NCI-H146 (cell line): ENCODE results near the gene MED29.

Experiments used
- DNase-seq: peaks from one replicate; lab custom pipeline; 2025; lab: John Stamatoyannopoulos, UW

The MED29 gene

DNA sequence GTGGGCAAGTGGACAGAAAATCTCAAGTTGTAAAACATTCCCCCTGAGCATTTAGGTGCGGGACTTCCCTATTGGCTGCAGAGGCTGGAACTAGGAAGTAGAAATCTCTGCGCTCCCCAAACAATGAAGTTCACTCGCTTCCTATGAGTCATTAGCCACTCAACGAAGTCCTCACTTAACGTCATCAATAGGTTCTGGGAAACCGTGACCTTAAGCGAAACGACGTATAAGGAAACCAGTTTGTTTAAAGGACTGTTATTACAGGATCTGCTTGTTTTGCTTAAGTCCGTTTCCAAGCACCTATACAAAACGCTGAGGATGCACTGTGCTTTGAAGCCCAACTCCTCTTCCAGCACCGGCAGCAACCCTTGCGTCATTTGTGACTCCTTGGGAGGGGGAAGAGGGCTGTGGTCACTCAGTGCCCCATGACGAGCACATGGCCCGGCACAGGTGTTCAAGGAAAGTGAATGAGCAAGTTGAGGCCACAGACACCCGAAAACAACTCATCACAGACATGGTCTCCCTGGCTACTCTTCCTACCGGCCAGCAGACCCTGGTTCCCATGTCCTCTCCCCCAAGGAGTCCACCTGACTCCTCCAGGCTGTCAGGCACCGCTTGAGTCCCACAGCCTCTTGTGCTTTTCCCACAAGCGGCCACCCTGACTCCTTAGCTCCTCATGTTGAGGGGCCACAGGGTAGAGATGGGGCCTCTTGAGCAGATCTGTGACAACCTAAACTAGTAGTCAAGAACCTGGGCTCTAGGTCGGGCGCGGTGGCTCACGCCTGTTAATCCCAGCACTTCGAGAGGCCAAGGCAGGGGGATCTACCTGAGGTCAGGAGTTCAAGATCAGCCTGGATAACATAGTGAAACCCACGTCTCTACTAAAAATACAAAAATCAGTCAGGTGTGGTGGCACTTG is 39.8 kb downstream of the MED29 start:
- DNase-seq: no peak

DNA sequence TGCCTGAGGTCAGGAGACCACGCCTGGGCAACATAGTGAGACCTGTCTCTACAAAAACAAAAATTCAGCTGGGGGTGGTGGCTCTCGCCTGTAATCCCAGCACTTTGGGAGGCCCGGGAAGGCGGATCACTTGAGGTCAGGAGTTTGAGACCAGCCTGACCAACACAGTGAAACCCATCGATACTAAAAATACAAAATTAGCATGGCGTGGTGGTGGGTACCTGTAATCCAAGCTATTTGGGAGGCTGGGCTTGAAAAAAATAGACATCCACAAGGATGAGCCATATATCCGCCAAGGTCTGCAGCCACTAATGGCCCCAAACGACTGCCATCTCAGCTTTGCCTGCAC is 41.5 kb downstream of the MED29 start:
- no peak for DNase-seq

DNA sequence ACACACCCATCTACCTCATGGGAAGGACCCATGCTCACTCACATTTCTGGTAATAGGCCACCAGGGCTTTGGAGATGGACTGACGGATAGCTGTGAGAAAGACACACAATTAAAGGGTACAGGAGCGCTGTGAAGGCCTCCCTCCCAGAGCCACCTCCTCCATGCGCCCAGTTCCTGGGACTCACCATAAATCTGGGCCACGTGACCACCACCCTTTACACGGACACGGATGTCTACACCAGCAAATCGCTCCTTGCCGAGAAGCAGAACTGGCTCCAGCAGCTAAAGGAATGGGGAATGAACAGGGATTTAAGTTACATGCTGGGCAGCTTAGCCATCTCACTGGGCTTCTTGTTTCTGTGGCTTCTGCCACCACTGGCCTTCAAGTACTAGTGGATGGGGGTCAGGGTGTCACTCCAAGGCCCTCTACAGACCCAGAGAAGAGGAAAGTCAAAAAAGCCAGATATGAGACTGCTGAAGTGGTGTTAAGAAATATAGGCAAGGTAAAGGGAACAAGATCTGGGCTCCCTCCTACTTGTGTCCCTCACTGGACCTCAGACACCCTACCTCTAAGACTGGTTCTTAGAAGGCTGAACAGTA is 42.4 kb downstream of the MED29 start:
- no peak for DNase-seq

GRCh38 chr19:39434123-39435076 is 43.2 kb downstream of the MED29 start:
- DNase-seq: no peak

DNA sequence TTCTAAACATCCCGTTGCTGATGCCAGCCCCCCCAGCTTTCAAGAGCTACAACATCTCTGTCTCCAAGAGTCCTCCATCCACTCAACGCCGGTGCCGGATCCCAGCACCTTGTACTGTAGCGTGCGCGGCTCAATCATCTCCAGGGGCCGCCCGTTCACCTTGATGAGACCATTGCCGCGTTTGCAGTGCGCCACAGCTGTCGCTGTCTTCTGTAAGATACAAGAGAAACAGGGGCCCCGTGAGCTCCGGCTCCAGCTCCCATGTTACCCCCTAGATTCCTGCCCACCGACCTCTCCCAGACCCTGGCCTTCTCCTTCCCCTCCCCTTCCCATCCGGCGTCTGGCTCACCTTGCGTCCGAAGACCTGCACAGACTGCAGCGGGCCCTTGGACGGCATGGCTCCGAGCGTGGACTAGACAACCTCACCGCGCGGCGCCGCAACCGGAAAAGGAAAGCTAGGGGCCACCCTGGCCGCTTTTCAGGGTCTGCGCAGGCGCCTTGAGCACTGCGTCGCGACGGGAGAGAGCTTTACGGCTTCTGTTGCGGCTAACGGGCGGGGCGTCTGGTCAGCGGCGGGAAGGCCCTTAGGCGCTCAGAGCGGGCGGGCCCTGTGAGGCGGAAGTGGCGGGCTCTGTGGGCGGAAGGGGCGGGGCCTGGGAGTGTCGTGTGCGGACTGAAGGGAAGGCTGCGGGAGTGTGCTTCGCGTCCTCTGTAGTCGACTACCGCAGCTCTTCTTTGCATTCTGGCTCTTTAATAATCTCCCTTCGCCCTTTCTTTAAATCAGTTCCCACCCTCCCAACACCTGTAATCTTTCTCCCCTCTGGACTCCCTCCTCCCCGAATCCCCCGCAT is 44.5 kb downstream of the MED29 start, which contains the start of gene RPS16:
RPS16 (minus strand) TSS at position 451 of the 851 bp plus-strand sequence; CDS start at position 397, 54 bp downstream.
- peak; percentile 99 for DNase-seq

GRCh38 chr19:39436350-39436716 is 45.2 kb downstream of the MED29 start:
- DNase-seq: no peak

- DNase-seq: no peak
These were observed 47.2 kb downstream of the MED29 start for GRCh38 chr19:39438270-39438934.

GRCh38 chr19:39444598-39445195 is 53.5 kb downstream of the MED29 start:
- peak; percentile 35 for DNase-seq

- peak; percentile 100 for DNase-seq
These were observed 54.3 kb downstream of the MED29 start, which contains the start of gene SUPT5H for GRCh38 chr19:39445196-39446111. Gene SUPT5H, plus strand, starts transcription at chr19:39445582. Its CDS starts 309 bp downstream, at chr19:39445891.

DNA sequence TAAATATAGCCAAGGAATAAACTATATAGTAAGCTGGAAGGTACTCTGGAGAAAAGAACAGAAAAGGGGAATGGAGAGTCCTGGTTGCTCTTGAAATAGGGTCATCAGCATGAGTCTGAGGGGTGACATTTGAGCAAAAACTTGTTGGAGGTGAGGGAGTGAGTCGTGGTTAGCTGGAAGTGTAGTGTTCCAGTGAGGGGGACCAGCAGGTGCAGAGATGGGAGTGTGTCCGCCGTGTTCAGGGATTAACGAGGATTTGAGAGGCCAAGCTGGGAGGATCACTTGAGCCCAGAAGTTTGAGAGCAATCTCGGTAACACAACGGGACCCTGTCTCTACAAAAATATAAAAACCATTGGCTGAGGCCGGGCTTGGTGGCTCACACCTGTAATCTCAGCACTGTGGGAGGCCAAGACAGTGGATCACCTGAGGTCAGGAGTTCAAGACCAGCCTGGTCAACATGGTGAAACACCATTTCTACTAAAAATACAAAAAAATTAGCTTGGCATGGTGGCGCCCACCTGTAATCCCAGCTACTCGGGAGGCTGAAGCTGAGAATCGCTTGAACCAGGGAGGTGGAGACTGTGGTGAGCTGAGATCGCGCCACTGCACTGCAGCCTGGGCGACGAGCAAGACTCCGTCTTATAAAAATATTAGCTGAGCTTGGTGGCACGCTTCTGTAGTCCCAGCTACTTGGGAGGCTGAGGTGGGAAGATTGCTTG is 55.3 kb downstream of the MED29 start:
- no peak for DNase-seq

DNA sequence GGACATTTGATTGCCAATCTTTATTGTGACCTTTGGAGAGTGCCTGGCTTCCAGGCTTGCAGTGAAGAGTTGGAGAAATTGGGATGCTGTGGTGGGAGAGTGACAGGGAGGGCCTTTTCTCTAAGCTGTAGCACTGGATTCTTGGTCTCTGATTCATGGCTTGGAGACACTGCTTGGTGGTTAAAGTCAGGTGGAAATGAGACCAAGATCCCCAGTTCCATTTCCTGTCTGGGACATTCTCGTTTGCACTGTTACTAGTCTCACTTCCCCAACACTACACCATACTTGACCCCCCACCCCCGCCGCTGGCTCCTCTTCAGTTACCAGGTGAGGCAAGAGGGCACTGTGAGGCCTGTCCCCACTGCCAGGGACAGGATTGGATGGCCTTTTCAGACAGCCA is 57.1 kb downstream of the MED29 start:
- DNase-seq: no peak

GRCh38 chr19:39449116-39449797 is 58.1 kb downstream of the MED29 start:
- no peak for DNase-seq
